Adipose tissue (tissue), 3 donors: ENCODE measurements around the gene PSME2. TPM values are rescaled to one million over a fixed set of nuclear protein-coding genes. Genes with fewer than 3 reads are reported as not detected.
A peak's percentile ranks its signal among the peaks of the same experiment; 100 is the strongest.

Source experiments
- H3K27ac ChIP-seq: one replicate; pipeline ENCODE4 v1.5.1; 2013; ENCODE audit warnings: low read depth, low read length
- WGBS, 3 donors: extraction: QIAGEN DNeasy Blood & Tissue Kit; methylation state at CpG; one replicate each; pipeline ENCODE4 v1.1.7; 2013; 5-methylcytosine and 5-hydroxymethylcytosine counted together
- polyA plus RNA-seq, 3 donors: library from polyadenylated mRNA; stranded (reverse); fragments of 200-250 nt; gene quantifications; one replicate each; pipeline ENCODE4 v1.2.3, GENCODE V29; 2013
- donor health status: healthy with polysubstance abuse.
- donor health status: Bipolar disorder and iron deficiency.
- donor health status: healthy.

PSME2 gene
- polyA plus RNA-seq, 3 donors = 73.7 to 193 (median 107) TPM

GRCh38 chr14:24160499-24160849, 14.1 kb upstream of the PSME2 start:
- no peak overlapping the region for H3K27ac ChIP-seq
- 89 to 96% (median 90%) methylated on average over 4 of the region's 4 CpGs for WGBS, 3 donors

- 77 to 92% (median 86%) methylated on average over 11 of the region's 11 CpGs for WGBS, 3 donors
Measured at GRCh38 chr14:24159777-24160498, 13.5 kb upstream of the PSME2 start.

GRCh38 chr14:24157331-24157730, 10.9 kb upstream of the PSME2 start:
- 90 to 94% (median 93%) methylated on average over 11 to 12 of the region's 12 CpGs for WGBS, 3 donors
- no peak overlapping the region for H3K27ac ChIP-seq

More at GRCh38 chr14:24159777-24160498, 13.5 kb upstream of the PSME2 start:
- no peak overlapping the region for H3K27ac ChIP-seq

GRCh38 chr14:24156840-24157239, 10.4 kb upstream of the PSME2 start:
- no peak overlapping the region for H3K27ac ChIP-seq
- WGBS, 3 donors = 85 to 97% (median 93%) methylated on average over 1 of the region's 1 CpG

- no peak overlapping the region for H3K27ac ChIP-seq
- WGBS, 3 donors = 92 to 97% (median 94%) methylated on average over 10 of the region's 10 CpGs
Measured at GRCh38 chr14:24155100-24155499, 8.7 kb upstream of the PSME2 start.

- 93 to 96% (median 94%) methylated on average over 16 of the region's 16 CpGs for WGBS, 3 donors
- no peak overlapping the region for H3K27ac ChIP-seq
Measured at GRCh38 chr14:24151404-24152080, 5.1 kb upstream of the PSME2 start.

- whole genome bisulfite sequencing, 3 donors = 78 to 88% (median 87%) methylated on average over 9 of the region's 9 CpGs
- H3K27ac ChIP-seq = no peak overlapping the region
Measured at GRCh38 chr14:24150993-24151392, 4.6 kb upstream of the PSME2 start.

GRCh38 chr14:24150567-24150966, 4.2 kb upstream of the PSME2 start:
- no peak overlapping the region for H3K27ac ChIP-seq
- 90 to 97% (median 93%) methylated on average over 9 of the region's 9 CpGs for WGBS, 3 donors

- H3K27ac ChIP-seq = no peak overlapping the region
- 89 to 91% (median 90%) methylated on average over 9 of the region's 9 CpGs for WGBS, 3 donors
Measured at GRCh38 chr14:24150061-24150460, 3.7 kb upstream of the PSME2 start.

- H3K27ac ChIP-seq = no peak overlapping the region
- 92 to 97% (median 94%) methylated on average over 3 of the region's 3 CpGs for WGBS, 3 donors
Measured at GRCh38 chr14:24149302-24149969, 3.0 kb upstream of the PSME2 start.

- 4 to 10% (median 5%) methylated on average over 29 of the region's 29 CpGs for WGBS, 3 donors
- no peak overlapping the region for H3K27ac ChIP-seq
Measured at GRCh38 chr14:24147761-24148428, 1.5 kb upstream of the PSME2 start.

GRCh38 chr14:24146978-24147760, 759 bp upstream of the PSME2 start, which contains the start of gene RNF31:
TSS of gene RNF31 (plus strand) at chr14:24147498. CDS start at chr14:24147699, 201 bp downstream.
- WGBS, 3 donors = 0 to 1% (median 1%) methylated on average over 42 to 57 of the region's 57 CpGs
- H3K27ac ChIP-seq = peak within 1 kb of the TSS; percentile 51

- peak overlapping the region; percentile 51 for H3K27ac ChIP-seq
Measured at GRCh38 chr14:24145690-24146452, 539 bp downstream of the PSME2 start.

GRCh38 chr14:24145219-24145618, 1.2 kb downstream of the PSME2 start:
- 83 to 97% (median 92%) methylated on average over 2 of the region's 2 CpGs for WGBS, 3 donors
- H3K27ac ChIP-seq = no peak overlapping the region

More at GRCh38 chr14:24145690-24146452, 539 bp downstream of the PSME2 start:
- 5 to 15% (median 12%) methylated on average over 9 of the region's 9 CpGs for WGBS, 3 donors

GRCh38 chr14:24144451-24144850, 2.0 kb downstream of the PSME2 start:
- H3K27ac ChIP-seq = no peak overlapping the region
- WGBS, 3 donors = 90 to 93% (median 91%) methylated on average over 1 of the region's 1 CpG

- 76 to 87% (median 80%) methylated on average over 2 of the region's 2 CpGs for WGBS, 3 donors
- no peak overlapping the region for H3K27ac ChIP-seq
Measured at GRCh38 chr14:24143511-24143910, 2.9 kb downstream of the PSME2 start.

GRCh38 chr14:24141097-24141880, 5.1 kb downstream of the PSME2 start, which contains the start of gene EMC9:
TSS of gene EMC9 (minus strand) at chr14:24141591. CDS start at chr14:24141304, 287 bp downstream.
- peak within 1 kb of the TSS; percentile 61 for H3K27ac ChIP-seq
- WGBS, 3 donors = 0 to 1% (median 0%) methylated on average over 61 to 65 of the region's 65 CpGs
